ENCODE results near the gene CLHC1. TPM values are rescaled to one million over a fixed set of nuclear protein-coding genes. Genes with fewer than 3 reads are reported as not detected.
A peak's percentile ranks its signal among the peaks of the same experiment; 100 is the strongest.

CLHC1 gene
- total and polyA plus RNA-seq, 3 donors from 2014 or later: 7.9 to 21.2 (median 14.6) TPM

GRCh38 chr2:55164534-55165480, 67.3 kb downstream of the CLHC1 start:
- no peak overlapping the region for H3K27ac ChIP-seq
- no peaks in the 10 kb centered on the region for H3K36me3 ChIP-seq (ENCODE audit: low read depth, missing control alignments)
- intact Hi-C loops (cut with DNase I; ENCODE audit: low total_unique reads): no loop called here
- peaks cover 7% of the 10 kb centered on the region for H3K4me1 ChIP-seq
- DNase-seq: no peak
- WGBS, 2 donors: 91 to 92% methylated on average over 12 of the region's 12 CpGs
- no peak overlapping the region for H3K4me3 ChIP-seq
- no peaks in the 10 kb centered on the region for H3K27me3 ChIP-seq
- TF ChIP-seq CTCF (IDR thresholded peaks at IDR 0.05) (no peak), POLR2A (IDR thresholded peaks at IDR 0.05) (no peak)
- no peaks in the 10 kb centered on the region for H3K9me3 ChIP-seq

- no peak for DNase-seq
- Histone ChIP-seq H3K4me3 (no peak overlapping the region), H3K9me3 (no peaks in the 10 kb centered on the region), H3K4me1 (peaks cover 7% of the 10 kb centered on the region), H3K36me3 (ENCODE audit: low read depth, missing control alignments) (no peaks in the 10 kb centered on the region), H3K27me3 (no peaks in the 10 kb centered on the region), H3K27ac (no peak overlapping the region)
- TF ChIP-seq POLR2A (IDR thresholded peaks at IDR 0.05) (no peak), CTCF (IDR thresholded peaks at IDR 0.05) (no peak)
- 69 to 70% methylated on average over 7 of the region's 7 CpGs for WGBS, 2 donors
- intact Hi-C loops (cut with DNase I; ENCODE audit: low total_unique reads): no loop called here
Measured at GRCh38 chr2:55163941-55164390, 68.1 kb downstream of the CLHC1 start.

GRCh38 chr2:55163274-55163721, 68.8 kb downstream of the CLHC1 start:
- no peaks in the 10 kb centered on the region for H3K9me3 ChIP-seq
- H3K27me3 ChIP-seq: no peaks in the 10 kb centered on the region
- peak overlapping the region in 1 of 2 donors; percentile 14 for H3K27ac ChIP-seq
- no peak overlapping the region for H3K4me3 ChIP-seq
- 50 to 51% methylated on average over 9 of the region's 9 CpGs for WGBS, 2 donors
- intact Hi-C loops (cut with DNase I; ENCODE audit: low total_unique reads): no loop called here
- DNase-seq: peak; percentile 23
- TF ChIP-seq POLR2A (IDR thresholded peaks at IDR 0.05): no peak
- TF ChIP-seq CTCF (IDR thresholded peaks at IDR 0.05): no peak
- H3K36me3 ChIP-seq (ENCODE audit: low read depth, missing control alignments): no peaks in the 10 kb centered on the region
- peaks cover 7% of the 10 kb centered on the region for H3K4me1 ChIP-seq

GRCh38 chr2:55162284-55163006, 69.6 kb downstream of the CLHC1 start:
- Histone ChIP-seq H3K27ac (no peak overlapping the region), H3K4me3 (no peak overlapping the region), H3K36me3 (ENCODE audit: low read depth, missing control alignments) (no peaks in the 10 kb centered on the region), H3K27me3 (no peaks in the 10 kb centered on the region), H3K4me1 (peaks cover 7% of the 10 kb centered on the region), H3K9me3 (no peaks in the 10 kb centered on the region)
- intact Hi-C loops (cut with DNase I; ENCODE audit: low total_unique reads): no loop called here
- no peak for TF ChIP-seq POLR2A (IDR thresholded peaks at IDR 0.05)
- TF ChIP-seq CTCF (IDR thresholded peaks at IDR 0.05): no peak
- WGBS, 2 donors: 78 to 90% methylated on average over 11 of the region's 11 CpGs
- no peak for DNase-seq

Data from testis (tissue), 3 donors.